ENCODE measurements around the gene PNKD.

PNKD gene

GRCh38 chr2:218274586-218274985 is 4.3 kb downstream of the PNKD start:
- Histone ChIP-seq H3K27me3 (ENCODE audit: control insufficient read depth, insufficient read depth, low read length) (no peaks in the 10 kb centered on the region), H3K9ac (ENCODE audit: low read length) (no peak overlapping the region), H3K9me3 (ENCODE audit: control insufficient read depth, insufficient read depth, low read depth, low read length) (no peaks in the 10 kb centered on the region), H3K36me3 (ENCODE audit: control insufficient read depth, insufficient read depth, low read length) (peaks cover 57% of the 10 kb centered on the region), H3K4me1 (ENCODE audit: control insufficient read depth, insufficient read depth, low read length) (peaks cover 9% of the 10 kb centered on the region), H3K4me3 (ENCODE audit: low read depth, low read length) (no peak overlapping the region), H3K27ac (ENCODE audit: low read depth, low read length) (no peak overlapping the region)

DNA sequence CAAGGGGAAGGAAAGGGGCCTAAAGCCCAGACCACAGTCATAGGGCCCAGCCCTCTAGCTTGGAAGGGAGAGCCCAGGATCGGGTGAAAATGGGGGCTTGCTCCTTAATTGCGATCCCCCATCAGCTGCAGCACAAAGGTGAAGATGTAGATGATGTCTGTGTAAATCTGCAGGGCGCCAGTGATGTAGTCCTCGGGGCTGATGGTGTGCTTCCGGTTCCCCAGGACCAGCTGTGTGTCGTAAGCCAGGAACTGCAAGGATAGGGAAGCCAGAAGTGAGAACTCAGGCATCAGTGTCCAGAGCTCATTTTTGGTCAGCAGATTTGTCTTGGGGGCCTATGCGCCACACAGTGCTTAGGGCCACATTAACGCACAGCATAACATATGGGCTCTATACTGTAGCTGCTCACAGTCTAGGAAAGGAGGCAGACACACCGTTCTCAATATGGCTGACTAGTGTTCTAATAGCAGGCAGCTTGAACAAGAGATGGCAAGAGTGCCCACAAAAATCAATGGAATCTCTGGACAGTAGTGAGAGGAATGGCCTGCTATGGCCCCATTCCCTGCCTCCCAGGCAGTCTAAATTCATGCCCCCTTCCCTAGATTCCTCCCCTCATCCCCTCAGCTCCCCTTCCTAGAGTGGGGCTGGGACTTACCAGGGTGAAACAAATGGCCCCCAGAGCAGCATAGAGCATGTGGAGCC is 5.2 kb downstream of the PNKD start:
- H3K36me3 ChIP-seq (ENCODE audit: control insufficient read depth, insufficient read depth, low read length), result peaks cover 66% of the 10 kb centered on the region
- no peaks in the 10 kb centered on the region for H3K27me3 ChIP-seq (ENCODE audit: control insufficient read depth, insufficient read depth, low read length)
- no peak overlapping the region for H3K4me3 ChIP-seq (ENCODE audit: low read depth, low read length)
- no peak overlapping the region for H3K27ac ChIP-seq (ENCODE audit: low read depth, low read length)
- no peak overlapping the region for H3K9ac ChIP-seq (ENCODE audit: low read length)
- H3K9me3 ChIP-seq (ENCODE audit: control insufficient read depth, insufficient read depth, low read depth, low read length), result no peaks in the 10 kb centered on the region
- peaks cover 9% of the 10 kb centered on the region for H3K4me1 ChIP-seq (ENCODE audit: control insufficient read depth, insufficient read depth, low read length)

- Histone ChIP-seq H3K9me3 (ENCODE audit: control insufficient read depth, insufficient read depth, low read depth, low read length) (no peaks in the 10 kb centered on the region), H3K4me1 (ENCODE audit: control insufficient read depth, insufficient read depth, low read length) (0 out of 2 replicates have a peak, but pooled peaks cover 3% of the 10 kb centered on the region), H3K27me3 (ENCODE audit: control insufficient read depth, insufficient read depth, low read length) (no peaks in the 10 kb centered on the region), H3K9ac (ENCODE audit: low read length) (no peak overlapping the region), H3K36me3 (ENCODE audit: control insufficient read depth, insufficient read depth, low read length) (peaks cover 66% of the 10 kb centered on the region), H3K27ac (ENCODE audit: low read depth, low read length) (no peak overlapping the region), H3K4me3 (ENCODE audit: low read depth, low read length) (no peak overlapping the region)
These were observed 6.9 kb downstream of the PNKD start for GRCh38 chr2:218276986-218277755.

DNA sequence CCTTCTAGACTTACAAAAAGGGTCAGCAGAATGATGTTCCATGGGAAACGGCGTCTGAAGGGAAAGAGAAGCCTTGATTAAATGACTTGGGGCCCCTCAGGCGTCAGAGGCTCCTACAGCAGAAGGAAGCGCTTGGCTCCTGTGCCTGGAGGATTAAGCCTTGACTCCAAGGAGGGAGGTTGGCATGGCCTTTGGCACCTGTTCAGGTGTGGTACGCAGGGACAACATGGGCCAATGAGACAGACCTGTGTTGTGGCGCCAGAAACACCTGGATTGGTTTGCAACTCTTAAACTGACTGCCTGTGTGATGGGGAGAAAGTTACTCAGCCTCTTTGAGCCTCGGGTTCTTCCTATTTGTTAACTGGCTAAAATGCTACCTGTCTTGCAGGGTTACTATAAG is 7.6 kb downstream of the PNKD start:
- Histone ChIP-seq H3K4me3 (ENCODE audit: low read depth, low read length) (no peak overlapping the region), H3K27ac (ENCODE audit: low read depth, low read length) (no peak overlapping the region), H3K4me1 (ENCODE audit: control insufficient read depth, insufficient read depth, low read length) (peaks cover 2% of the 10 kb centered on the region; the same call in 1 of the 2 replicates), H3K36me3 (ENCODE audit: control insufficient read depth, insufficient read depth, low read length) (peaks cover 66% of the 10 kb centered on the region), H3K27me3 (ENCODE audit: control insufficient read depth, insufficient read depth, low read length) (no peaks in the 10 kb centered on the region), H3K9ac (ENCODE audit: low read length) (no peak overlapping the region), H3K9me3 (ENCODE audit: control insufficient read depth, insufficient read depth, low read depth, low read length) (no peaks in the 10 kb centered on the region)

DNA sequence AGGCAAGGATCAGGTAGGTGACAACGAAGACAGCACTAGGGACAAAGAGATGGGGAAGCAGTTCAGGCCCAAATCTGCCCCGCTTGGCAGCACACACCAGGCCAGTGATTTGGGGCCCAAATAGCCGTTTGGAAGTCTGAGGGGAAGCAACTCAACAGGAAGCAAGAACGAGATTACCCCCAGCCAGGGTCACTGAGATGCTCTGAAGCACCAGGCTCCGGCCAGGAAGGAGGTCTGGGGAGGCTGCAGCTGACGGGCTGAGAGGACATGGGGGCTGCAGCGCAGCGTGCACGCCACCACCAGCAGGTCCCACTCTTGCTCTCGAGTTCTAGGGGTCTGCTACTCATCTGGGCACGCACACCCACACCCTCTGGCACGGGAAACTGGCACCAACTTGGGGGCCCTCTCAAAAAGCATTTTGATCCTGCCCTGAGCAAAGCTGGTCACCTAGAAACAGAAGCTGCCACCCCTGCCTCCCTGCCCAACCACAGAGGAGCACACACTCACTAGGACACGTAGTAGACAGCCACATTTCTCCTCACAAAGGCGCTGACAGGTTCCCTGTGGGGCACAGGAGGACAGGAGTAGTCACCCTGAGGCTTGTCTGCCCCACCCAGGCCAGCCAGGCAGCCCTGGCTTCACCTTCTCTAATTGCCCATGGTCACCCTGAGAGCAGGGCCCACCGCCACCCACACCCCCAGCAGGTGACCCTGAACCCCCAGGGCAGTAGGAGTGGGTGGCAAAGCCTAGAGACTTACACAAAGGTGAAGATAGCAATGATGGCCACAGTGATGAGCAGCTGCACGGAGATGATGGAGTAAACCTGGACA is 8.4 kb downstream of the PNKD start:
- H3K27me3 ChIP-seq (ENCODE audit: control insufficient read depth, insufficient read depth, low read length), result no peaks in the 10 kb centered on the region
- no peaks in the 10 kb centered on the region for H3K9me3 ChIP-seq (ENCODE audit: control insufficient read depth, insufficient read depth, low read depth, low read length)
- H3K4me3 ChIP-seq (ENCODE audit: low read depth, low read length), result no peak overlapping the region
- H3K36me3 ChIP-seq (ENCODE audit: control insufficient read depth, insufficient read depth, low read length), result peaks cover 64% of the 10 kb centered on the region
- H3K9ac ChIP-seq (ENCODE audit: low read length), result no peak overlapping the region
- no peaks in the 10 kb centered on the region; the same call in 1 of the 2 replicates for H3K4me1 ChIP-seq (ENCODE audit: control insufficient read depth, insufficient read depth, low read length)
- no peak overlapping the region for H3K27ac ChIP-seq (ENCODE audit: low read depth, low read length)

DNA sequence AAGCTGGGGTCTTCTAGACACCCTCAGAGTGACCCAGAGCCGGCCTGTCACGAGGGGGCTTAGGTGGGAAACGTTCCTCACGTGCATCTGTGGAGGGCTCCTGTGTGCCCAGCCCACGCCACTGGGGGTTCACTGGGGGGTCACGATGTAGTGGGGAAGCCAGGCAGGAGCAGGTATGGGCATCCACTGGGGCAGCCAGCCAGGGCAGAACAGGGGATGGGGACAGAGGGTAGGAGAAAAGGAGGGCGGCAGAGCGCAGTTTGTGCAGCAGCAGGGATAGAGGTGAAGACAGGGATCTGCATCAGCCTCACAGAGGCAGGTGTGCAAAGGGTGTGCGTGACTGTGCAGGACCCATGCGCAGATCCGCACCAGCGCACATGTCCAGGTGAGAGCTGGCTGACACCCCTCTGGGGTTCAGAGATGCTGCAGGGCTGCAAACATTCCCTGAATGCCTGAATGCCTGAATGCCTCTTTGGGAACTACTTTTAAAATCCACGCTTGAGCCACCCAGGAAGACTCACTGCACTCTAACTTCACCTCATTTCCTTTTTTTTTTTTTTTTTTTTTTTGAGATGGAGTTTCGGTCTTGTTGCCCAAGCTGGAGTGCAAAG is 10.0 kb downstream of the PNKD start:
- peaks cover 48% of the 10 kb centered on the region for H3K36me3 ChIP-seq (ENCODE audit: control insufficient read depth, insufficient read depth, low read length)
- H3K9ac ChIP-seq (ENCODE audit: low read length), result no peak overlapping the region
- no peak overlapping the region for H3K27ac ChIP-seq (ENCODE audit: low read depth, low read length)
- H3K4me3 ChIP-seq (ENCODE audit: low read depth, low read length), result no peak overlapping the region
- no peaks in the 10 kb centered on the region for H3K27me3 ChIP-seq (ENCODE audit: control insufficient read depth, insufficient read depth, low read length)
- H3K9me3 ChIP-seq (ENCODE audit: control insufficient read depth, insufficient read depth, low read depth, low read length), result no peaks in the 10 kb centered on the region
- no peaks in the 10 kb centered on the region; the same call in 1 of the 2 replicates for H3K4me1 ChIP-seq (ENCODE audit: control insufficient read depth, insufficient read depth, low read length)

DNA sequence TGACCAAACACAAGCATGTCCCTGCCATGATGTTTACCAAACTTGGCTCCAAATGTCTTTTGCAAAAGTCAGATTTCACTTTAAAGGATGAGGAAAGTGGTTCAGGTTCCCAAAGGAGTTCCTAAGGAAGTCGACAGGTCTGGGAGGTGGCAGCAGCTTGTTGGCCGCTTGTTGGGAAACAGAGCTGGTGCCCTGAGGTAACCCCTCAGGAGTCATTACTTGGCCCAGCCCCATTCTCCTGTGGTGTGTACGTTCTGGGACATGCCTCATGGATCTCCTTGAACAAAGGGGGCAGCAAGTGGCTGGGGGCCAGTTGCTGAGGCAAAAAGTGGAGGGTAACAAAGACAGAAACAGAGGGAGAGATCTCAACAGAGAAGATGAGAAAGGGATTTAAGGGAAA is 11.1 kb downstream of the PNKD start:
- Histone ChIP-seq H3K27ac (ENCODE audit: low read depth, low read length) (no peak overlapping the region), H3K27me3 (ENCODE audit: control insufficient read depth, insufficient read depth, low read length) (no peaks in the 10 kb centered on the region), H3K4me3 (ENCODE audit: low read depth, low read length) (no peak overlapping the region), H3K4me1 (ENCODE audit: control insufficient read depth, insufficient read depth, low read length) (peaks cover 10% of the 10 kb centered on the region; the same call in 1 of the 2 replicates), H3K9ac (ENCODE audit: low read length) (no peak overlapping the region), H3K9me3 (ENCODE audit: control insufficient read depth, insufficient read depth, low read depth, low read length) (no peaks in the 10 kb centered on the region), H3K36me3 (ENCODE audit: control insufficient read depth, insufficient read depth, low read length) (peaks cover 37% of the 10 kb centered on the region)

GRCh38 chr2:218282173-218282991 is 12.1 kb downstream of the PNKD start:
- H3K4me1 ChIP-seq (ENCODE audit: control insufficient read depth, insufficient read depth, low read length), result peaks cover 19% of the 10 kb centered on the region
- H3K27ac ChIP-seq (ENCODE audit: low read depth, low read length), result no peak overlapping the region
- no peak overlapping the region for H3K9ac ChIP-seq (ENCODE audit: low read length)
- no peak overlapping the region for H3K4me3 ChIP-seq (ENCODE audit: low read depth, low read length)
- H3K9me3 ChIP-seq (ENCODE audit: control insufficient read depth, insufficient read depth, low read depth, low read length), result no peaks in the 10 kb centered on the region
- no peaks in the 10 kb centered on the region for H3K27me3 ChIP-seq (ENCODE audit: control insufficient read depth, insufficient read depth, low read length)
- peaks cover 27% of the 10 kb centered on the region for H3K36me3 ChIP-seq (ENCODE audit: control insufficient read depth, insufficient read depth, low read length)

- Histone ChIP-seq H3K27me3 (ENCODE audit: control insufficient read depth, insufficient read depth, low read length) (no peaks in the 10 kb centered on the region), H3K36me3 (ENCODE audit: control insufficient read depth, insufficient read depth, low read length) (peaks cover 11% of the 10 kb centered on the region), H3K4me3 (ENCODE audit: low read depth, low read length) (no peak overlapping the region), H3K9me3 (ENCODE audit: control insufficient read depth, insufficient read depth, low read depth, low read length) (no peaks in the 10 kb centered on the region), H3K27ac (ENCODE audit: low read depth, low read length) (no peak overlapping the region), H3K9ac (ENCODE audit: low read length) (no peak overlapping the region), H3K4me1 (ENCODE audit: control insufficient read depth, insufficient read depth, low read length) (peaks cover 19% of the 10 kb centered on the region)
These were observed 13.9 kb downstream of the PNKD start for GRCh38 chr2:218284106-218284811.
